Measurements from ENCODE around the gene ALDH3B1. TPM values are rescaled to one million over a fixed set of nuclear protein-coding genes. Genes with fewer than 3 reads are reported as not detected.

ALDH3B1 gene
- polyA plus RNA-seq, 1 donor (not counting 4 experiments of a cell fraction or from before 2014, with no cell fraction given) = 0.16 TPM

GRCh38 chr11:68032003-68032402, 21.9 kb downstream of the ALDH3B1 start:
- Histone ChIP-seq H3K9ac (ENCODE audit: control insufficient read depth, extremely low read depth, insufficient read depth, low read length) (no peak overlapping the region), H3K79me2 (ENCODE audit: control insufficient read depth, insufficient read depth, low read length) (peaks cover 24% of the 10 kb centered on the region), H3K27ac (ENCODE audit: control insufficient read depth, insufficient read depth, low read length) (no peak overlapping the region), H2AFZ (ENCODE audit: control insufficient read depth, low read length) (no peak overlapping the region), H3K4me1 (ENCODE audit: control insufficient read depth, extremely low read depth, insufficient read depth, low read length) (peaks cover 24% of the 10 kb centered on the region), H3K27me3 (ENCODE audit: control insufficient read depth, extremely low read depth, insufficient read depth, low read length) (no peaks in the 10 kb centered on the region), H3K4me2 (ENCODE audit: control insufficient read depth, extremely low read depth, insufficient read depth, low read depth, low read length) (peak overlapping the region; percentile 92), H3K9me1 (ENCODE audit: control insufficient read depth, extremely low read depth, insufficient read depth, low read length) (no peaks in the 10 kb centered on the region), H3K4me3 (ENCODE audit: control insufficient read depth in 2 of 3, extremely low read depth in 1 of 3, insufficient read depth in 2 of 3, low read depth in 1 of 3, low read length in 3 of 3) (no peak overlapping the region), H4K20me1 (ENCODE audit: control insufficient read depth, extremely low read depth, insufficient read depth, low read length) (no peaks in the 10 kb centered on the region), H3K9me3 (ENCODE audit: control insufficient read depth, low read depth, low read length) (no peaks in the 10 kb centered on the region), H3K36me3 (ENCODE audit: control insufficient read depth in 2 of 2, extremely low read depth in 1 of 2, insufficient read depth in 2 of 2, low read length in 2 of 2) (peaks cover 10 to 21% of the 10 kb centered on the region in 2 experiments)
- DNase-seq (ENCODE audit: low read depth, low spot score) (no peak), FAIRE-seq (no peak)
- TF ChIP-seq CTCF (optimal IDR thresholded peaks at IDR 0.05 in 1 of 3, IDR thresholded peaks at IDR 0.05 in 1 of 3, conservative IDR thresholded peaks at IDR 0.05 in 1 of 3; ENCODE audit: extremely low read depth in 1 of 3, insufficient read depth in 2 of 3, low read length in 3 of 3) = no peak
- no peak for TF ChIP-seq EZH2 (IDR thresholded peaks at IDR 0.05; ENCODE audit: low read length)
- dilution Hi-C loops (cut with MboI; ENCODE audit: extremely low pct_ligation_motif_present, low sequenced_read_pairs) = no loop called here

- H3K4me2 ChIP-seq (ENCODE audit: control insufficient read depth, extremely low read depth, insufficient read depth, low read depth, low read length) = no peak overlapping the region
- dilution Hi-C loops (cut with MboI; ENCODE audit: extremely low pct_ligation_motif_present, low sequenced_read_pairs) = no loop called here
- H3K27me3 ChIP-seq (ENCODE audit: control insufficient read depth, extremely low read depth, insufficient read depth, low read length) = no peaks in the 10 kb centered on the region
- H3K9ac ChIP-seq (ENCODE audit: control insufficient read depth, extremely low read depth, insufficient read depth, low read length) = no peak overlapping the region
- no peak overlapping the region for H3K4me3 ChIP-seq (ENCODE audit: control insufficient read depth in 2 of 3, extremely low read depth in 1 of 3, insufficient read depth in 2 of 3, low read depth in 1 of 3, low read length in 3 of 3)
- H3K9me1 ChIP-seq (ENCODE audit: control insufficient read depth, extremely low read depth, insufficient read depth, low read length) = no peaks in the 10 kb centered on the region
- DNase-seq (ENCODE audit: low read depth, low spot score) (no peak), FAIRE-seq (no peak)
- peaks cover 20% of the 10 kb centered on the region for H3K4me1 ChIP-seq (ENCODE audit: control insufficient read depth, extremely low read depth, insufficient read depth, low read length)
- H4K20me1 ChIP-seq (ENCODE audit: control insufficient read depth, extremely low read depth, insufficient read depth, low read length) = no peaks in the 10 kb centered on the region
- no peak overlapping the region for H3K27ac ChIP-seq (ENCODE audit: control insufficient read depth, insufficient read depth, low read length)
- H3K79me2 ChIP-seq (ENCODE audit: control insufficient read depth, insufficient read depth, low read length) = peaks cover 24% of the 10 kb centered on the region
- H3K9me3 ChIP-seq (ENCODE audit: control insufficient read depth, low read depth, low read length) = no peaks in the 10 kb centered on the region
- H2AFZ ChIP-seq (ENCODE audit: control insufficient read depth, low read length) = no peak overlapping the region
- peaks cover 10 to 21% of the 10 kb centered on the region in 2 experiments for H3K36me3 ChIP-seq (ENCODE audit: control insufficient read depth in 2 of 2, extremely low read depth in 1 of 2, insufficient read depth in 2 of 2, low read length in 2 of 2)
- no peak for TF ChIP-seq CTCF (optimal IDR thresholded peaks at IDR 0.05 in 1 of 3, IDR thresholded peaks at IDR 0.05 in 1 of 3, conservative IDR thresholded peaks at IDR 0.05 in 1 of 3; ENCODE audit: extremely low read depth in 1 of 3, insufficient read depth in 2 of 3, low read length in 3 of 3)
- no peak for TF ChIP-seq EZH2 (IDR thresholded peaks at IDR 0.05; ENCODE audit: low read length)
These were observed 23.0 kb downstream of the ALDH3B1 start for GRCh38 chr11:68032997-68033707.
